Ectodermal cell (in vitro differentiated cells): Measurements from ENCODE around the gene BMP2K.

Experiments used
- H3K27ac ChIP-seq: 2 replicates; pipeline ENCODE4 v1.7.0; 2013; ENCODE audit warnings: mild to moderate bottlenecking, low read depth, low read length; ENCODE audit not compliant: insufficient read depth, poor library complexity, severe bottlenecking
- H3K27me3 ChIP-seq: 2 replicates; pipeline ENCODE4 v1.7.0; 2013; ENCODE audit warnings: mild to moderate bottlenecking, low read length; ENCODE audit not compliant: insufficient read depth, control insufficient read depth, poor library complexity, severe bottlenecking
- H3K36me3 ChIP-seq: one replicate; pipeline ENCODE4 v1.7.0; 2013; ENCODE audit warnings: low read length; ENCODE audit not compliant: control insufficient read depth, insufficient read depth
- H3K4me1 ChIP-seq: one replicate; pipeline ENCODE4 v1.7.0; 2013; ENCODE audit warnings: low read length; ENCODE audit not compliant: control insufficient read depth, insufficient read depth
- H3K4me3 ChIP-seq: 2 replicates; pipeline ENCODE4 v1.7.0; 2013; ENCODE audit warnings: low read depth, low read length, control low read depth; ENCODE audit not compliant: insufficient read depth
- H3K9me3 ChIP-seq: 2 replicates; pipeline ENCODE4 v1.7.0; 2013; ENCODE audit warnings: mild to moderate bottlenecking, low read length, moderate library complexity; ENCODE audit not compliant: control insufficient read depth
- WGBS, 2 experiments: methylation state at CpG; one replicate each; pipeline ENCODE4 v1.1.7; 2013; ENCODE audit warnings: missing lambda C conversion rate in 2 of 2; 5-methylcytosine and 5-hydroxymethylcytosine counted together

BMP2K gene

DNA sequence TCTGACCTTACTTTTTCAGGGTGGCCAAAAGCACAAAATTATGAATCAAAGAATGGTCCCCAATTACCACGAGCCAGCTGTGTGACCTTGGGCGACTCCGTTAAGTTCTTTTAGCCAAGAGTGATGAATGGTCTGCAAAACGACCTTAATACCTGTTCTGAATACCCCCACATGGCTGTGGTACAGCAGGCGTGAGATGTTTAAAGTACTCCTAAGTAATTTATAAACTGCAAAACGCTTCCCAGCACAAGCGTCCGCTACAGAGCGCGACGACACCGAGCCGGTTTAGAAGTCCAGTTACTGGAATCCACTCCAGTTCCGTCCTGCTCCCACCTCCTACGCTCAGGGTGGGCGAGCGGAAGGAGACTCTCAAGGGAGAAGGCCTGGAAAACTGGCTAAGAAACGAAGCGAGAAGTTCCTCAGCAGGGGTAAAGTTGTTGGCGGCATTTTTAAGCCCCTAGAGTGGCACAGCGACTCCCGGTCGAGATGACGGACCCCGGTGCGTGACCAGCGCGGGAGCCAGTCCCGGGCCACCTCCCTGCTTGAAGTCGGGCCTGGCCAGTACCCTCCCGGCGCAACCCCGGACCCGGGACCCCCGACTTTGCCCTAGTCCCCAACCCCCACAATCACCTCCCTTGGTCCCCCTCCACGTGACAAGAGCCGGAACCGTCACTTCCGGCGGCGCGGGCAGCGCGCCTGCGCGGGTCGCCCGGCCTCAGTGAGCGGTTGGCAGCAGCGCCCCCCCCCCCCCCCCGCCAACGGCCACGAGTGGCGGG, 659 bp upstream of the BMP2K start:
- H3K27ac ChIP-seq = peak overlapping the region; percentile 97
- WGBS, 2 experiments = 1% methylated on average over 52 to 53 of the region's 54 CpGs
- peak overlapping the region; percentile 74 for H3K4me3 ChIP-seq
- H3K4me1 ChIP-seq = peaks cover 10% of the 10 kb centered on the region
- no peaks in the 10 kb centered on the region for H3K27me3 ChIP-seq
- no peaks in the 10 kb centered on the region for H3K9me3 ChIP-seq
- H3K36me3 ChIP-seq = no peaks in the 10 kb centered on the region

DNA sequence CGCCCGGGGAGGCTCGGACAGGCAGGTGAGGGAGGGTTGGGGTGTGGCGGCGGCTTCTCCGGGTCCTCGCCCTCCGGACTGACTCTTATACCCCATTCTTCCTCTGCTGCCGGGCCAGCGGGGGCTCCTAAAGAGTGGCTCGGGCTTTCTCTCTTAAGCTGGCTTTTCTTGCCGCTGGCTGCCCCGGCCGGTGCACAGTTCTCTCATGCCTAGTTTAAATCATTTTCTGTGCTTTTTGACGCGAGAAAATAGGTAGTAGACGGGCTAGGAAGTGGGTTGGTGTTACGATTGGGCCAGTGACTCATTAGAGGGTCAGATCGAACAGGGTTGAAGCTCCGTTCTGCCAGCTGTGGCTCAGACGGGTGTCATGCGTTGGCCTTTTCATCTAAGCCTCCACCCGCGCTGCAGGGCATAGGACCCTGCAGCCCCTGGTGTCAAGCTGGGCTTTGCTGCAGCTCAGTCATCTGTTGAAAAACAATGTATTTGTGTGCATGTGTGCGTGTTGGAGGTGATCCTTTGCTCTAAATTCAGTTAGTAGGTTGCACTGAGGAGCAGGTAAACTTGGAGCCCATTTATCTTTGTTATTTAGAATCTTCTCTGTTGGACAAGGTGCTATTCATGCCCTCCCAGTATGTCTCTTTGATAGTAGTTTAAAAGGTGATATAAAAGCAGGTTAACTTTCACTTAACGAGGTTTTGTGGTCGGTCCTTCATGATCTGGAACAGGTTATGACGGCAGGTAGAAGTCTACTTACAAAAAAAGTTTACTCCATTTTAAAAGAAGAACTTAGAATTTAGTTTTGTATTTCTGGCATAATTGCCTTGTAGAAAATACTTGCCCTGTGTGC, 802 bp downstream of the BMP2K start:
- WGBS, 2 experiments = 0 to 1% methylated on average over 26 to 28 of the region's 28 CpGs
- H3K27me3 ChIP-seq = no peaks in the 10 kb centered on the region
- peaks cover 10% of the 10 kb centered on the region for H3K4me1 ChIP-seq
- H3K36me3 ChIP-seq = no peaks in the 10 kb centered on the region
- H3K9me3 ChIP-seq = no peaks in the 10 kb centered on the region
- H3K27ac ChIP-seq = peak overlapping the region; percentile 79
- peak overlapping the region; percentile 74 for H3K4me3 ChIP-seq

DNA sequence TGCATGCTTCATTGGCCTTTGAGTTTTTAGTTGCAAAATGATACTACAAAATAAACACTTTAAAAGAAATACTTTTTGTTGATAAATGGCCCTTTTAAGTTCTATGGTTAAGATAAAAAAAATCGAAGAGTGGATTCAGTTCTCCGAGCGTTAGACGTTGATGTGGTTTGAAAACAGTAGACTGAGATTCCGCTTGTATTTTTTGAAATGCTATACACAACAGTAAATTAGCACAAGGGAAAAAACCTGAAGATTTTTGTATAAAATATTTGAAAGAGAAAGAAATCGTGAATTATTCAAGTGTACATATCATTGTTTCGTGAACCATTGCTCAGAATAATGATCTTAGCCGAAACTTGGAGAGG, 1.4 kb downstream of the BMP2K start:
- no peaks in the 10 kb centered on the region for H3K9me3 ChIP-seq
- 61 to 69% methylated on average over 3 to 7 of the region's 8 CpGs for WGBS, 2 experiments
- peak overlapping the region; percentile 74 for H3K4me3 ChIP-seq
- H3K36me3 ChIP-seq = no peaks in the 10 kb centered on the region
- no peak overlapping the region for H3K27ac ChIP-seq
- H3K4me1 ChIP-seq = peaks cover 10% of the 10 kb centered on the region
- H3K27me3 ChIP-seq = no peaks in the 10 kb centered on the region

DNA sequence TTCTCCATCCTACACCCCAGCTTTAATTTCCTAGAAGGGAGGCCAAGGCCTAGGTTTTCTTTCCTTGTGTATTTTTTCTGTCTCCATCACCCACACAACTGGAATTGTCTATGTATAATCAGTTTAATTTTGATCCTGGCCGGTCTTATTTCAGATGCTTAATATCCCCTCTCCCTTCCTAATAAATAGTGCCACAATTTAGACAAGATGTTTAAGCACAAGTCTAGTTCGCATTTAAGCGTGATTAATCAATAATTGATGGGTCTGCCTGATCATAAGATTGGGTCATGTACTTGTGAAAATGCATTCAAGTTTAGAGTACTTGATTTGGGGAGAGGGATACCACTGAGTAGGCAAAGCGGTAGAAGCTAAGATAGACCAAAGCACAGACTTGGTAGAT, 2.4 kb downstream of the BMP2K start:
- 94% methylated on average over 4 of the region's 4 CpGs for WGBS, 2 experiments
- no peaks in the 10 kb centered on the region for H3K36me3 ChIP-seq
- no peaks in the 10 kb centered on the region for H3K27me3 ChIP-seq
- no peak overlapping the region for H3K27ac ChIP-seq
- no peaks in the 10 kb centered on the region for H3K9me3 ChIP-seq
- H3K4me1 ChIP-seq = peaks cover 10% of the 10 kb centered on the region
- H3K4me3 ChIP-seq = peak overlapping the region; percentile 16

DNA sequence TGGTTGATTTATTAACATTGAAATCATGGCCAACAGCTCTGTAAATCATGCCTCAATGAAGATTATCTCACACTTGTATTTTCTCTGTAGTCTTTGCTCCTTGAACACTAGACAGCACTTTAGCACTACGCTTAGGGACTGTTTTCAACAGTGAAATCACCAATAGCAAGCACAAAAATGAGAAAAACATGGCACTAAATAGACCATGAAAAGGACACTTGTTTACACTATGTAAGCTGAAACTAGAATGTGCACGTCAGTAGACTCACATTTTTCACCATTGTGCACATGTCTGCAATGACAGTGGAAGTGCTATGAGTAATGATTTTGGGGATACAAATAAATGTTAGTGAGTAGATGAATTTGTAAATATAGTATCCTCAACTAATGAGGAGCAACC, 3.1 kb downstream of the BMP2K start:
- Histone ChIP-seq H3K9me3 (no peaks in the 10 kb centered on the region), H3K27me3 (no peaks in the 10 kb centered on the region), H3K36me3 (no peaks in the 10 kb centered on the region), H3K4me1 (peaks cover 11% of the 10 kb centered on the region), H3K4me3 (no peak overlapping the region), H3K27ac (no peak overlapping the region)
- 83 to 92% methylated on average over 2 of the region's 2 CpGs for WGBS, 2 experiments

DNA sequence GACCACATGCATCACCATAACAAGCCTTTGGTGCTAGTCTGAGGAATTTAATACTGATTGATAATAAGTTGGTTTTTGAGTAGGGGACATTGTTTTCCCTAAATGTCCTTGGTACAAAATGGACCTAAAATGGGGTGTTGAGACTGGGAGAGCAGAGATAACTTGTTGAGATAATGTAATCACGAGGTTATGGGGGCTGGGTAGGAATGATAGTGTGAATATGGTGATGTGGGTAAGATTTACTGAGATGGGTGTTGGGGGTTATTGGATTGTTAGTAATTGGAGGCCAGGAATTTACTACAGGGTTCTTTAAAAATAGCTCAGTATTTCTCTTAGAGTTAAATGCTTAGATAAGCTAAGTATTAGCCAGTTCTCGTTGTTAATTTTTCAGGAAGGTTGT, 3.9 kb downstream of the BMP2K start:
- no peaks in the 10 kb centered on the region for H3K9me3 ChIP-seq
- H3K4me3 ChIP-seq = no peak overlapping the region
- H3K27me3 ChIP-seq = no peaks in the 10 kb centered on the region
- 86 to 92% methylated on average over 1 to 2 of the region's 2 CpGs for WGBS, 2 experiments
- H3K36me3 ChIP-seq = no peaks in the 10 kb centered on the region
- no peak overlapping the region for H3K27ac ChIP-seq
- peaks cover 14% of the 10 kb centered on the region for H3K4me1 ChIP-seq

DNA sequence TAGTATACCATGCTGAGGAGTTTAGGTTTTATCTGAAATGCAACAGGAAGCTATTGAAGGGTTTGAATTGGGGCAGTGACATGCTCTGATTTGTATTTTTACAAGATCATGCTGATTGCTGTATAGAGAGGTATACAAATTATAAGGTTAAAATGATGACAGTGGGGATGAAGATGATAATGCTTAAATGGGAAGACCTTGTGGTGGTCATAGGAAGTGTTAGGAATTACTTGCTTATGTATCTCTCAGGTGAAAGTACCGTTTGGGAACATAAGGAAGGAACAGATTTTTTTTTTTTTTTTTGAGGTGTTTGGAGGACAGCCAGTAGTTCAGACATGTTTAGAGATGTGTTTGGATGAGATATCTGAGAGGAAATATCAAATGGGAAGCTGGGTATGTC, 5.0 kb downstream of the BMP2K start:
- no peaks in the 10 kb centered on the region for H3K27me3 ChIP-seq
- H3K36me3 ChIP-seq = no peaks in the 10 kb centered on the region
- H3K27ac ChIP-seq = no peak overlapping the region
- H3K4me1 ChIP-seq = peaks cover 14% of the 10 kb centered on the region
- H3K9me3 ChIP-seq = no peaks in the 10 kb centered on the region
- 89 to 95% methylated on average over 1 of the region's 1 CpG for WGBS, 2 experiments
- H3K4me3 ChIP-seq = no peak overlapping the region

DNA sequence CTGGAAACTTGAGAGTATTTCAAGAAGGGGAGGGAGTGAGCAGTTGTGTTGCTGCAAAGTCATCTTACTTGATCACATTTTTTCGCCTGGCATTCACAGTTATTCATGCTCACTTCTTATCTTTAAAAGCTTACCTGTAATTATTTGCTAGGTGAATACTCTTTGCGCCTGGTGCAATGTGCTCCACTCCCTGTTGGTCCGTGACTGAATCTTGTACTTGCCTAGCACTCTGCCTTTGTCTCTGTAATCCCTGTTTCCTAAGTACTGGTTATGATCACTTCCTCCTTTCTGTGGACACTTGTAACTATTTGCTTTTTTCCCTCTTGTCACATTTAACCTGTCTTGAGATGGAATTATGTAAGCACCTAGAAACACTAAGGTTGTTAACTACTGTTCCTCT, 5.8 kb downstream of the BMP2K start:
- no peak overlapping the region for H3K4me3 ChIP-seq
- H3K36me3 ChIP-seq = no peaks in the 10 kb centered on the region
- peaks cover 14% of the 10 kb centered on the region for H3K4me1 ChIP-seq
- H3K9me3 ChIP-seq = no peaks in the 10 kb centered on the region
- 93% methylated on average over 3 of the region's 3 CpGs for WGBS, 2 experiments
- H3K27ac ChIP-seq = no peak overlapping the region
- H3K27me3 ChIP-seq = no peaks in the 10 kb centered on the region

DNA sequence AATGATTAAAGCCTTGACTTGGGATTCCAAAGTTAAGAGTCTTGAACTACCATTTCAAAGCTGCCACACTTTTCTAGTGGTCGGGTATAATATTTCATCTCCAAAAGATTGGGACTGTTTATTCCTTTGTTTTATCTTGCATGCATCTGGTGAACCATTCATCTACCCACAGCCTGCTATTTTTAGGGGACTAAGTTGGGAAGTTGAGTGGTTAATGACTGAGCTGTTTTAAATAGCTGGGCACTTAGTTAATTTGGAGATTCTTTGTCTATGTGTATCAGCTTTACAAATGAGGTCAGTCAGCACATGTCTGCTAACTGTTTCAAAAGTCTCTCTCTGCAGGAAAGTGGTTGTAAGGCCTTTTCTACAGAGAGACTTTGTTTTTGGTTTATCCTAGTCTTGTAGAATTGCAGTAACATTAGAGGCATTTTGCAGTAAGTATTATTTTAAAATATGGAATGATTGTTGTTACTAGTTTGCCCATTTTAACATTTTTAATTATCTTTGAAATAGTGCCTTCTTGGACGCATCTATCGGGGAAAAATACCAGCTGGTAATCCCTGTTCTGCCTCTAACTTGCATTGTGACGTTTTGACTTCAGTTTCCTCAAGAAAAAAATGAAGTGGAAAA, 8.2 kb downstream of the BMP2K start:
- H3K36me3 ChIP-seq = no peaks in the 10 kb centered on the region
- H3K27me3 ChIP-seq = no peaks in the 10 kb centered on the region
- H3K4me1 ChIP-seq = peaks cover 18% of the 10 kb centered on the region
- H3K4me3 ChIP-seq = no peak overlapping the region
- no peaks in the 10 kb centered on the region for H3K9me3 ChIP-seq
- no peak overlapping the region for H3K27ac ChIP-seq
- 95 to 98% methylated on average over 4 of the region's 4 CpGs for WGBS, 2 experiments

DNA sequence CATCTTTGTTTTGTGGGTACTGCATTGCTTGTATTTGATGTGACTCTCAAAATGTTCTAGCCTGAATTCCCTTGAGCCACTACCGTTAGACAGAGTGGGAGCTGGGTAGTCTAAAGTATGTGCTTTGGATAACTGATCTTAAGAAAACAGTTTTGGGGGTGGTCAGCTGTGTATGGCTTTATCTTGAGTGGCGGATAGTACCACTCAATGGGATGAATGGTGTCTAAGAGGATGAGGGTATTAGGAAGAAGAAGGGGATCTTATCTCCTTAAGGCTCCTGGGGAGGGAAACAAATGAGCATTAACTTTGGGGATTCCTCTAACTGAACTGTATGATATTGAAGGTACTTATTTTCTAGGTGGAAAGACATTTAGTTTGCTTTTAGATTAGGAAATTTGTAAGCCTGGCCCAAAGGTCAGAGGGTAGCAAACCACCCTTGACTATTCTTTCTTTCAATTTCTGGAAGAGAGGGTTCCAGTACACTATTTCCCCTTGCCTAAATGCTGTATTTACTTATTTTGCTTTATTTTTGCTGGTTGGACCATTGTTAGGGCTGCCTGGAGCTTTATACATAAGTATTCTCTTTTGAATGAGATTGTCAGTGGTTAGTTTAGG, 11.3 kb downstream of the BMP2K start:
- no peaks in the 10 kb centered on the region for H3K36me3 ChIP-seq

More for the DNA sequence above, 11.3 kb downstream of the BMP2K start:
- no peak overlapping the region for H3K27ac ChIP-seq
- H3K4me3 ChIP-seq = no peak overlapping the region
- H3K4me1 ChIP-seq = peaks cover 12% of the 10 kb centered on the region
- H3K9me3 ChIP-seq = no peaks in the 10 kb centered on the region
- no peaks in the 10 kb centered on the region for H3K27me3 ChIP-seq
- 54 to 67% methylated on average over 2 of the region's 2 CpGs for WGBS, 2 experiments
